GM21367 (cell line): Measurements from ENCODE around the gene RPS8.
"Not testable (repeated sequence)": the region's sequence is repeated elsewhere in the genome, so short reads cannot be mapped to it uniquely, and the experiment has no call there.

Experiments used
- ATAC-seq: cut with Tn5 transposase; IDR thresholded peaks from one replicate; pipeline ENCODE4 v1.9.1; 2021; ENCODE audit not compliant: unreplicated experiment

RPS8 gene

DNA sequence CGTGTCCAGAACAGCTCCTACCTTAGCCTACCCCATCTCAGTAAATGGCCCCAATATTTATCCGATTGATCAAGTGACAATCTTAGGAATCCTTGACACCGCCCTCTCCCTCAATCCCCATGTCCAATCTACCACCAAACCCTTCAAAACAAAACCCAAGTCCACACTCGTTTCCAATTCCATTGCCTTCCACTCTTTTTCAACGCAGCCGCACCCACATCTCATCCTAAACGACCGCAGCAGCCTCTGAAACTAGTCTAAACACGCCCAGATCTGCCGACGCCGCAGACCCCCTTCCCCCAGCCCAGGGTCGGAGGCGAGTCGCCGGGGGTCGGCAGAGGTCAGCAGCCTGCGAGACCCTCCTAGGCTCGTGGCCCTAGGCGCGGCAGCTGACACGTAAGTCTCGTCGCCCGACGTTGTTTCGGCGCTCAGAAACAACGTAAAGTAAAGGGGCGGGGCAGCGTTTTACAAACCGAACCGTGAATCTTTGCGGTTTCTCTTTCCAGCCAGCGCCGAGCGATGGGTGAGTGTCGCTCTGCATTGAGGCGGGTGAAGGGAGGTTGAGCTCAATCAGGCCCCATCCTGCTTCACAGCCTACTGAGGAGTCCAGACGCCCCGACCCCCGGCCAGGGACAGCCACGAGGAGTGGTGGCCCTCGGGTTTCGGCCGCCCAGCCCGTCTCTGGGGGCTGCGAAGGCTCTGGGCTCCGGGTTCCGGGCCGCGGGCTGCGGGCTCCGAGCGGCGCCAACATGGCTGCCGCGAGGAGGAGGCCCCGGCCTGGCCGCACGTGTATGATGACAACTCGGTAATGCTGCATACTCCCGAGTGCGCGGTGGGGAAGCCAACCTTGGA, at the start of gene RPS8:
TSS of gene RPS8 (plus strand) at position 463 of the 852 bp plus-strand sequence. CDS start at position 520, 57 bp downstream.
- ATAC-seq = peak; percentile 80

DNA sequence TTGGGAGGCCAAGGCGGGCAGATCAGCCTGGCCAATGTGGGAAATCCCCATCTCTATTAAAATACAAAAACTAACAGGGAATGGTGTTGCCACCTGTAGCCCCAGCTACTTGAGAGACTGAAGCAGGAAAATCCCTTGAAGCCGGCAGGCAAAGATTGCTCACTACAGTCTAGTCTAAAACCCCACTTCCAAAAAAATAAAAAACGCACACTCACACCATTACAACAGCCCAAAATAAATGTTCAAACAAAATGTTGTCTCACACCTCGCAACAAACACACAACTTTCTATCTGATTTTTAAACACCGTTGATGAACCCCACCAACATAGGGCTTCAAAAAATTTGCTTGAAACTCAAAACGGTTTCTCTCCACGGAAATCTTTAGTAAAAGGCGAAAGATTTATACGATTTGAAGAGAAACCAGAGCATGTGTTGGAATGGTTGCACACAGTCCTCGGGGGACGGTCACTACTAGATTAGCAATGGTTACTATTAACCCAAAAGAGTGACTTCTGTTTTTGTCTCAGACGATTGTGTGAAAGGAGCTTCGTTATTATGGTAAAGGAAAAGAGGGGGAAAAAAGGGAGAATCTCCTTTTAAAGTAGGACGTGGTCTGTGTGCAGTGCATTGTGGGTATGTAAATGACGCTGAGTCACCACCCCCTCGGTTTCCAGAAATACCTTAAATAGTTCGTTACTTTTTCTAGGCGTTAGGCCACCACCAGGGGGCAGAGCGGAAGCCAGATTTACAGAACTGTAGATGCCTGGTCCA, 44.4 kb upstream of the RPS8 start, which contains the start of gene RNU5D-1:
TSS of gene RNU5D-1 (minus strand) at position 430 of the 772 bp plus-strand sequence.
- peak; percentile 56 for ATAC-seq

DNA sequence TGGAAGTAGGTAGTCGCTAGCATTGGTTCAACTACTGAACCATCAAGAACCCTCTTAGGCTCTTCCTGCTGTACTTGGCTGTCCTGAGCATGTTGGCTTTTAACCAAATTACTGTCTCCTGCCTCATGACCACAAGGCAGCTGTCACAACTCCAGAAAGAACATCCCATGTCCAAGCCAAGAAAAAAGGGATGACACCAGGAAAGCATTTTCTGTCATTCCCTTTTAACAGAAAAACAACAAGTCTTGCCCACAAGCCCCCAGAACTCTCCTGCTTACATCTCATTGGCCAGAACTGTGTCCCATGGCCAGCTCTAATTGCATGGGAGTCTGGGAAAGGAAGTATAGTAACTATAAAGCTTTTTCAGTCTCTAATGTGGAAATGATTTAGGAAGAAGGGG, 42.0 kb upstream of the RPS8 start:
- ATAC-seq = no peak

DNA sequence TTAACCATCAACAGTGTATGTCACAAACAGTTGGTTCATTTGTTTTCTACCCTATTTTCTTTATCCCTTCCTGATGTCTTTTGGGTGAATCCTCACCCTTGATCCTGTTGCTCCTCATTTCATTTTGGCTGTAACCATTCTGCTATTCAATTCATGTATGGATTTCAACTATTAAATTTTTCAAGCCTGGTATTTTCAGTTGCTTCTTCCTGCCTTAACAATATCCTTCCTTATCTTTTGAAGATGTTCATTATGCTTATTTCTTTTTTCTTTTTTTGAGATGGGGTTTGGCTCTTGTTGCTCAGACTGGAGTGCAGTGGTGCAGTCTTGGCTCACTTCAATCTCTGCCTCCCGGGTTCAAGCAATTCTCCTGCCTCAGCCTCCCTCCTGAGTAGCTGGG, 41.6 kb upstream of the RPS8 start:
- no peak for ATAC-seq

DNA sequence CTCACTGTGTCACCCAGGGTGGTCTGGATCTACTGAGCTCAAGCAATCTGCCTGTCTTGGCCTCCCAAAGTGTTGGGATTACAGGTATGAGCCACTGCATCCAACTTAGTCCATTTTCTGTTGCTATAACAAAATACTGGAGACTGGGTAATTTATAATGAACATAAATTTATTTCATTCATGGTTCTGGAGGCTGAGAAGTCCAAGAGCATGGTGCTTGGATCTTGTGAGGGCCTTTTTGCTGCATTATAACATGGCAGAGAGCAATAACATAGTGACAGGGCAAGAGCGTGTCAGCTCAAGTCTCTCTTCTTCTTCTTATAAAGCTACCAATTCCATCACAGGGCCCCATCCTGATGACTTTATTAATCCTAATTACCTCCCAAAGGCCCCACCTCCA, 39.3 kb upstream of the RPS8 start:
- no peak for ATAC-seq

DNA sequence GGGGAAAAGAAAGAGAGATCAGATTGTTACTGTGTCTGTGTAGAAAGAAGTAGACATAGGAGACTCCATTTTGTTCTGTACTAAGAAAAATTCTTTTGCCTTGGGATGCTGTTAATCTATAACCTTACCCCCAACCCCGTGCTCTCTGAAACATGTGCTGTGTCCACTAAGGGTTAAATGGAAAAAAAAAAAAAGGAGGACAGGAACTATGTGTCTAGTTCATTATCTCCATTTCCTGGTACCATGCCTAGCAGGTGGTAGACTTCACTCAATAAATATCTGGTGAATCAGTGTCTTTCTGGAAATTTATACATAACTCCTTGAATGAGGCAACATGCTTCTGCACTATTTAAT, 36.4 kb upstream of the RPS8 start:
- not testable (repeated sequence) for ATAC-seq

DNA sequence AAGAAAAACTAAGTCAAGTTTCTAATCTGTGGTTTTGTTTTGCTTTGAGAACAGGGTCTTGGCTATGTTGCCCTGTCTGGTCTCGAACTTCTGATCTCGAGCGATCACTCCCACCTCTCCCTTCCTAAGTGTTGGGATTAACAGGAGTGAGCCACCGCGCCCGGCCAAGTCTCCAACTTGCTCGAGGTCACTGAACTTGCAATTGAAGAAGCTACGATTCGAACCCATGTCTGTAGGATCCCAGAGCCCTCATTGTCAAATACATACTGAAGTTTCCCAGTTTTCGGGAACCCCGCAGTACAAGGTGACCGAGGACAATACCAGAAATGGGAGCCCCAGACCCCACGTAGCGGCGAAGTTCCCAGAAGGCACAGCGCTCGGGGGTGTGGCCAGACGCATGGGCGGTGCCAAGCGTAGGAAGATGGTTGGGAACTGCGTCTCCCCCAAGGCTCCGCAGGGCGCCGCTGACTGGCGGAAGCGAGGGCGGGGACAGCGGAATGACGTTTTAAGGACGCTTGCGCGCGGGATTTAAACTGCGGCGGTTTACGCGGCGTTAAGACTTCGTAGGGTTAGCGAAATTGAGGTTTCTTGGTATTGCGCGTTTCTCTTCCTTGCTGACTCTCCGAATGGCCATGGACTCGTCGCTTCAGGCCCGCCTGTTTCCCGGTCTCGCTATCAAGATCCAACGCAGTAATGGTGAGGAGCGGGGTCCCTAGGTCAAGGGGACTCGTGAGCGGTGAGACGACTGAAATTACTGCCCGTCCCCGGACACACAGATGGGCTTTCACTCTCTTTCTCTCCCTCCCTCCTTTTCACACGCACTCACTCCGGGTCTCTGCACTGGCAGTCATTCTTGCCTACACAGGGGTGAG, 35.8 kb upstream of the RPS8 start, which contains the start of gene KIF2C:
TSS of gene KIF2C (plus strand) at position 531 of the 872 bp plus-strand sequence. CDS start at position 627, 96 bp downstream.
- ATAC-seq = peak; percentile 93

DNA sequence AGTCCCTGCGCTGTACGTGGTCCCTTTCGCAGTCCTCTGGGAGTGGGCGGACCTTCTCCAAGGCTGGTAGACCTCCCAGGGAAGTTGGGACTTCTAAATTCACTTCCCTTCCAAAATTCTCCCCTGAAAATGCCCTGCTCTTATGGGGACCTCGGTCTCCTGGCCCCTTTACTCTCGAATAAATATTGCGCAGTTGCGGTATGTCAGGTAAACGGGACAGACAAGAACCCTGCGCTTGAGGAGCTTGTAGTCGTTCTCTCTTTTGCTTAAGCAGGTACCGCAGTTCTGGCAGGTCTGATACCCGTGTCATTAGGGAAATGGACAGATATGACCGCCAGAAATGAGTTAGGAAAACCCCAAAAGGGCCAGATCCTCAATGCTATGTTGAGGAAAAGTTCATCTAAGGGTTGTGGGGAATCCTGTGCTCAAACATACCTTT, 35.1 kb upstream of the RPS8 start:
- no peak for ATAC-seq

DNA sequence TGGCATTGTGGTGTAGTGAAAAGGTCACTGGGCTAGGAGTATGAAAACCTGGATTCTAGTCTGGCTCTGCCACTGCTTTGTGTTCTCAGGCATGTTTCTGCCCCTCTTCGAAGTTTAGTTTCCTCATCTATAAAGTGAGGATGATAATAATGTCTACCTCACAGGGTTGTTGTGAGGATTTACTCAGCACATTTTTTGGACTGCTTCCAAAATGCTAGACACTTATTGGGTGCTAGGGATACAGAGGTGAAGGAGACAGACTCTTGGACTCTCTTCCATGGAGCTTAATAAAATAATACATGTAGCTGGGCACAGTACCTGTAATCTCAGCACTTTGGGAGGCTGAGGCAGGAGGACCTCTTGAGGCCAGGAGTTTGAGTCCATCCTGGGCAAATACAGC, 32.1 kb upstream of the RPS8 start:
- ATAC-seq = no peak

DNA sequence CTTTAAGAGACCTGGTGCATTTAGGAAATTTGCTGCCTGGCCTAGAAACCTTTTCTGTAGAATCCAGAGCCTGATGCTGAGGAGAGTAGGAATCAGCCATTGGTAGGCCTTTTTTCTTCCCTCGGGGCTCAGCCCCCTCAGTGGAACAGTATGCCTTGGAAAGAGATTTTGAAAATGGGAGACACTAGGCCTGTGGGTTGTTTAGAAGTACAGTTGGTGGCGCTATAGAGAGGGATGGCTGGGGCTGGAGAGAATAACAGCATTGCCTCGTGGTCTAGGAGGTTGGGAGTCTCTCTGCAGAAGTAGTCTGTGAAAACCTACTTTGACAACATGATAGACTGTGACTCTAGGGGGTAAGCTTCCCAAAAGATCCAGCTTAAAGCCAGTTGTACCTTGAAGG, 27.5 kb upstream of the RPS8 start:
- no peak for ATAC-seq

DNA sequence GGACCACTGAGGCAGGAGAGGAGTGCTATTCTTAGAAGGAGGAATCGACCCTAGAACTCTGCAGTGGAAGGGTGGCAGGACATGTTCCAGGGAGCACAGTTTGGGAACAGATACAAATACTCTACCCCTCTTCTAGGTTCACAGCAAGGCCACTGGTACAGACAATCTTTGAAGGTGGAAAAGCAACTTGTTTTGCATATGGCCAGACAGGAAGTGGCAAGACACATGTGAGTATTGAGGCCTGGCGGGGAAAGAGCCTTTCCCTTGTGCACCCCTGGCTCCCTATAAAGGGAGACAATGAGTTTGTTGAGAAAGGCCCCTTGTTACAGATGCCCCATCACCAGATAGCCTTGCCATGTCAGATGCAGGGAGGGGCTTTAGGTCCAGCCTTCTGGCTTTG, 17.9 kb upstream of the RPS8 start:
- peak; percentile 80 for ATAC-seq

DNA sequence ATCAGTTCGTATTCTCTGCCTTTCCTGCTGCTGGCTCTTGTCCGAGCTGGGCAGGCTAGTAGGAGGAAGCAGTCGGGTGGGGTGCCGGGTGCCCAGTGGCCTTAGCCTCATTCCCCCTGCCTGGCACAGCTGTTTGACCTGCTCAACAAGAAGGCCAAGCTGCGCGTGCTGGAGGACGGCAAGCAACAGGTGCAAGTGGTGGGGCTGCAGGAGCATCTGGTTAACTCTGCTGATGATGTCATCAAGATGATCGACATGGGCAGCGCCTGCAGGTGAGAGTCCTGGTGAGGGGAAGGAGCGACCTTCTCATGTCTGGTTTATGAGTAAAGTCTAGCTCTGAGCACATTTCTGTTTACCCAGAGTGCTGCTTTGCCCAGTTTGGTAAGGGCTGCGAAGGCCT, 16.3 kb upstream of the RPS8 start:
- no peak for ATAC-seq

DNA sequence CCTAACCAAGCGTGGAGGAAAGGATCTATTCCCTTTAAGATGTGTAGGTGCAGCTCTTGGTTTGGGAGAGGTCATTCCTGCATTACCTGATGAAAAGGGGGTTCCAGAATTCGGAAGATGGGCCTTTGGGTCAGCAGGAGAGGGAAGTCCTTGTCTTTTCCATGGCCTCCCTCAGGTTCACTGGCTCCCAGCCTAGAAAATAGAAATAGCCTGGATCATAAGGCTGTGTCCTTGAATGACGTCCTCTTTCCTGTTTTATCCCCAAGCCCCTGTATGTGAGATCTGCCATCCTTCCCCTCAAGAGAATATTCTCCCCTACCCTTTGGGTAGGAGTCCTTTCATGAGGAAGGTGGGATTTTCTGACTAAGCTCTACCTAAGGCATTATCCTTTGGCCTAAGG, 14.5 kb upstream of the RPS8 start:
- no peak for ATAC-seq

DNA sequence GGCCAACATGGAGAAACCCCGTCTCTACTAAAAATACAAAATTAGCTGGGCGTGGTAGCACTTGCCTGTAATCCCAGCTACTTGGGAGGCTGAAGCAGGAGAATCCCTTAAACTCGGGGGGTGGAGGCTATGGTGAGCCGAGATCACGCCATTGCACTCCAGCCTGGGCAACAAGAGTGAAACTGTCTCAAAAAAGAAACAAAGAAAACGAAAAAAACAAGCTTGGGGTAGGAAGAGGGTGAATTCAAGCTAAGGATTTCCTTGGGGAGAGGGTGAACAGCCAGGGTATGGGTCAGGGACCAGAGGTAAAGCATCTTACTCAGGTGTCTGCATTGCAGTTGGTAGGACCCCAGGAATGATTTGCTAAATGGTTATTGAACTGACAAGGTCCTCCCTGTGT, 8.9 kb upstream of the RPS8 start:
- ATAC-seq = not testable (repeated sequence)

DNA sequence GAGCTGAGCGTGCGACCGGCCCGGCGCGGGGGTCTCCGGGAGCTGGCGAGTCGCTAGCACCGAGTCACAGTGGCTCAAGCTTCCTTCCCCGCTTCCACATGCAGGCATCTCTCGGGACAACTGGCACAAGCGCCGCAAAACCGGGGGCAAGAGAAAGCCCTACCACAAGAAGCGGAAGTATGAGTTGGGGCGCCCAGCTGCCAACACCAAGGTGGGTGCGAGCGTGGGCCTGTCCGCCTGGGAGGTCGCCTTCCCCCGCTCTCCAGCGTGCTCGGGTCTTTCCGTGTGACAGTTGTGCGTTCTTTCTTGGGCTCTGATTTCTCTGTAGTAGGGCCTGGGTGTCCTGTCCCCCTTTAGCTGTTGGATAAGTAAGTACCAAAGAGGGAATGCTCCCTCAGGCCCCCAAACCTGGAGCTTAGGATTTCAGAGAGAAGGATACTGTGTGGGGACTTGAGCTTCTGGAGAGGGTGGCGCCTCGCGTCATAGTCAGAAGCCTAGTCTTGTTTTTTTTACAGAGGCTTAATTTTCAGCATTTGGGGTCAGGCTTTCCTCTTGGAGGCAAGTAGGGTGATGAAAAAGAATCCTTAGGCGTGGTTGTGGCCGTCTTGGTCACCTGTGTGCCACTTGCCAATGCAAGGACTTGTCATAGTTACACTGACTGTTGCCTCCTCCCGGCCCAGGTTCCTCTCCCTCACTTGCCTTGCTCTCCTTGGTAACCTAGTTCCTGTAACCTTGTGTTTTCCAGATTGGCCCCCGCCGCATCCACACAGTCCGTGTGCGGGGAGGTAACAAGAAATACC, 790 bp downstream of the RPS8 start:
- no peak for ATAC-seq

DNA sequence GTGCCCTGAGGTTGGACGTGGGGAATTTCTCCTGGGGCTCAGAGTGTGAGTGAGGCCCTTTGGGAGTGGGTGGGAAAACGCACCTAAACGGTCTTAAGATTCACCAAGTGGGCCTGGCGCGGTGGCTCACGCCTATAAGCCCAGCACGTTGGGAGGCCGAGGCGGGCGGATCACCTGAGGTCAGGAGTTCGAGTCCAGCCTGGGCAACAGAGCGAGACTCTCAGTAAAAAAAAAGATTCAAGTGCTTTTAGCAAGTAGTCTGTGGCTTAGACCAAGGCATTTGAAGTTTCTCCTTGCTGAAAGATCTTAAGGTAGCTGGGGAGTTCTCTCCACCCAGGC, 1.4 kb downstream of the RPS8 start:
- ATAC-seq = no peak

DNA sequence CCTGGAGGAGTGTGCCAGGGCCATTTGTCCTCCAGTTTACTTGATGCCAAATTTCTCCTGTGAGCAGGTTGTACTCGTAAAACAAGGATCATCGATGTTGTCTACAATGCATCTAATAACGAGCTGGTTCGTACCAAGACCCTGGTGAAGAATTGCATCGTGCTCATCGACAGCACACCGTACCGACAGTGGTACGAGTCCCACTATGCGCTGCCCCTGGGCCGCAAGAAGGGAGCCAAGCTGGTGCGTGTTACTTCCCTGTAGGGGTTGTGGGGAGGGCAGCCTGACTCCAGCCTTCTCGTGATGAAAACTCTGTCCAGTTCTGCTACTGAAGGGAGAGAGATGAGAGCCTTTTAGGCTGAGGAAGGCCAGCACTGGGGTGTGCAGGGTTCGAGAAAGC, 2.2 kb downstream of the RPS8 start:
- no peak for ATAC-seq

DNA sequence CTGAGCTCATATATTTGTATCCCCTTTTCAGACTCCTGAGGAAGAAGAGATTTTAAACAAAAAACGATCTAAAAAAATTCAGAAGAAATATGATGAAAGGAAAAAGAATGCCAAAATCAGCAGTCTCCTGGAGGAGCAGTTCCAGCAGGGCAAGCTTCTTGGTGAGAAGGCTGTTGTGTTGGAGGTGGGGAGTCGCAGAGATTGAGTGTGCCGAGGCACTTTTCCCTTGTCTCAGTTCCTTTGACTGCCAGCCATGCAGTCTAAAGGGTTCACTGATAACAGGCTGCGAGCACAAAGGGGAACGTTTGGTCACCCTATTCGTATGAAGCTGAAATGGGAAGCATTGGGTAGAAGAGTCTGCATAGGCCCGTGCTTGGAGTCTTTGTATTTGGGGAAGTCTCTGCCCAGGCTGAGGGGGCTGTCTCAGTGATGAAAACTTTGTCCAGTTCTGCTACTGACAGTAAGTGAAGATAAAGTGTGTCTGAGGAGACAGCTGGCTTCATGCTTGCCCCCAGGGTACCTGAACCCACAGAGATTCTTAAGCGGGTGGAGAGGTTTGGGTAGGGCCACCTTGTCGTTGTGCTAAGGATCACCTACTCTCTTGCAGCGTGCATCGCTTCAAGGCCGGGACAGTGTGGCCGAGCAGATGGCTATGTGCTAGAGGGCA, 2.8 kb downstream of the RPS8 start:
- ATAC-seq = no peak

DNA sequence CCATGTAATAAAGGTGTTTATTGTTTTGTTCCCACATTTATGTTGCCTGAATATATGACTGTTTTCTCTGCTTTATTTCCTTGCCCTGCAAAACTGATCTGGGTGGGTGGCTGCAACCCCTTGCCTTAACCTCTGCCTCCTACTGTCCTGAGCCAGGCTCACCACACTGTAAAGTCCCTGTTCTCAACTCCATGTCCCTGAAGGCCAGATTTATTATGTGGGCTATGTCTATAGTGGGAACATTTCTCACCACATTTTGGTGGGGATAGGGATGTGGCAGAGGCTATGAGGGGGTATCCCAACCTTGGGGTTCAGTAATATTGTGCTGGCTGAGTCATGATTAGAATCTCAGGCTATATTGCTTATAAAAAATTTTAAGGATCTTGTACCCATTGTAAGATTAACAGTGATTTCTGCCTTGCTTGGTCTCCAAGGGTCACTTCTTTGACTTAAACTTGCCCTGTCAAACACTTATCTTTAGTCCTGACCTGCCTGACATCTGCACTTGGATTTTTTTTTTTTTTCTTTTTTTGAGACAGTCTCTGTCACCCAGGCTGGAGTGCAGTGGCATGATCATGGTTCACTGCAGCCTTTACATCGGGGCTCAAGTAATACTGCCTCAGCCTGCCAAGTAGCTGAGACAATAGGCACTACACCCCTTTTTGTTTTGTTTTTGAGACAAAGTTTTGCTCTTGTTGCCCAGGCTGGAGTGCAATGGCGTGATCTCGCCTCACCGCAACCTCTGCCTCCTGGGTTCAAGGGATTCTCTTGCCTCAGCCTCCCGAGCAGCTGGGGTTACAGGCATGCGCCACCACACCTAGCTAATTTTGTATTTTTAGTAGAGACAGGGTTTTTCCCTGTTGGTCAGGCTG, 3.6 kb downstream of the RPS8 start:
- no peak for ATAC-seq
